Transverse colon (tissue), 4 donors: ENCODE measurements around the gene ASB11.

Source experiments
- EP300 ChIP-seq: sonication (generic); formaldehyde crosslinking; IDR thresholded peaks from one replicate; pipeline ENCODE4 v1.6.1; 2017; ENCODE audit warnings: antibody characterized with exemption, low read depth
- POLR2AphosphoS5 ChIP-seq, 3 donors: sonication (generic); formaldehyde crosslinking; IDR thresholded peaks; one replicate each; pipeline ENCODE4 v1.6.1; 2016; ENCODE audit warnings: antibody characterized with exemption in 3 of 3
- TF ChIP-seq, protein P1 (sequence below), 5 experiments: fragments of 200-600 bp in 3 of 5; fragments of 450-650 bp in 2 of 5; sonication (generic) in 3 of 5; IDR thresholded peaks; 1 replicate in 2 of 5; 2 replicates in 3 of 5; pipeline ENCODE4 v1.5.1; 2016 to 2017; ENCODE audit warnings: antibody characterized with exemption in 5 of 5, inconsistent platforms in 3 of 5, mild to moderate bottlenecking in 2 of 5, moderate library complexity in 1 of 5

DNA sequence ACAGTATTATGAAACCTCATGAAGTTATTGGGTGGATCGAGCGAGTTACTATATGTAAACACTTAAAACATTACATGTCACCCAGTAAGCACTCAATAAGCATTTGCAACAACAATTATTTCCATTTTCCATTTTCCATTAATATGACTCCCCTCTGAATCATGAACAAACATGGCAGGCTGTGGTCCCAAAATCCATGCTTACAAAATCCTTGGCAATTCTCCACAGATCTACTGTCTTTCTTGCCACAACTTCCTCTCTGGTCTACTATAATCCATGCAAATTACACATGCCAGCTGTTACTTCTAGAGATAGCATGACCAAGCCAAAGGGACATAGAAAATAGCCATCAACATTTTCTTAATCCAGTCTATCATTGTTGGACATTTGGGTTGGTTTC, 22.0 kb downstream of the ASB11 start:
- TF ChIP-seq EP300, result no peak
- TF ChIP-seq, protein P1, sequence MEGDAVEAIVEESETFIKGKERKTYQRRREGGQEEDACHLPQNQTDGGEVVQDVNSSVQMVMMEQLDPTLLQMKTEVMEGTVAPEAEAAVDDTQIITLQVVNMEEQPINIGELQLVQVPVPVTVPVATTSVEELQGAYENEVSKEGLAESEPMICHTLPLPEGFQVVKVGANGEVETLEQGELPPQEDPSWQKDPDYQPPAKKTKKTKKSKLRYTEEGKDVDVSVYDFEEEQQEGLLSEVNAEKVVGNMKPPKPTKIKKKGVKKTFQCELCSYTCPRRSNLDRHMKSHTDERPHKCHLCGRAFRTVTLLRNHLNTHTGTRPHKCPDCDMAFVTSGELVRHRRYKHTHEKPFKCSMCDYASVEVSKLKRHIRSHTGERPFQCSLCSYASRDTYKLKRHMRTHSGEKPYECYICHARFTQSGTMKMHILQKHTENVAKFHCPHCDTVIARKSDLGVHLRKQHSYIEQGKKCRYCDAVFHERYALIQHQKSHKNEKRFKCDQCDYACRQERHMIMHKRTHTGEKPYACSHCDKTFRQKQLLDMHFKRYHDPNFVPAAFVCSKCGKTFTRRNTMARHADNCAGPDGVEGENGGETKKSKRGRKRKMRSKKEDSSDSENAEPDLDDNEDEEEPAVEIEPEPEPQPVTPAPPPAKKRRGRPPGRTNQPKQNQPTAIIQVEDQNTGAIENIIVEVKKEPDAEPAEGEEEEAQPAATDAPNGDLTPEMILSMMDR (IDR thresholded peaks at IDR 0.05), result no peak
- TF ChIP-seq POLR2AphosphoS5 (IDR thresholded peaks at IDR 0.05), result no peak
